GM10248 (cell line): ENCODE data around the gene ZPBP2.
A peak's percentile ranks its signal among the peaks of the same experiment; 100 is the strongest.

Source experiments
- CTCF ChIA-PET: fragments of 300-600 bp; sonication (Branson Sonifier 250); formaldehyde crosslinking; extraction: SDS; loops from one replicate; lab custom pipeline; 2021; ENCODE audit warnings: antibody characterized with exemption; lab: Yijun Ruan, JAX
- POLR2A ChIA-PET: fragments of 350-650 bp; sonication (Branson Sonifier 250); formaldehyde crosslinking; extraction: SDS; loops from one replicate; lab custom pipeline; 2020; ENCODE audit warnings: antibody characterized with exemption; lab: Yijun Ruan, JAX
- DNase-seq: peaks from one replicate; pipeline ENCODE4 v3.0.0; 2012; ENCODE audit errors: extremely low spot score
- CTCF ChIP-seq: IDR thresholded peaks from 2 replicates; pipeline ENCODE4 v1.5.1; 2012; ENCODE audit warnings: mild to moderate bottlenecking, low read depth; ENCODE audit errors: extremely low read depth, missing control alignments, control extremely low read depth

The ZPBP2 gene

GRCh38 chr17:39923836-39924690 lies 56.1 kb downstream of the ZPBP2 start:
- ChIA-PET POLR2A (interaction anchor here (0.5 kb wide), 1 partner anchor 14 kb away, joined by 5 read pairs; no protein-coding TSS in a partner anchor), CTCF (interaction anchor here (1.2 to 1.9 kb wide), 3 partner anchors 29 to 194 kb away, joined by 3 to 4 read pairs (median 4); partner anchors contain the start of gene MIEN1)
- DNase-seq = no peak
- no peak for TF ChIP-seq CTCF

GRCh38 chr17:39924691-39925055 lies 56.7 kb downstream of the ZPBP2 start:
- no peak for TF ChIP-seq CTCF
- ChIA-PET POLR2A (interaction anchor here (0.5 kb wide), 1 partner anchor 13 kb away, joined by 5 read pairs; no protein-coding TSS in a partner anchor), CTCF (interaction anchor here (1.2 to 1.7 kb wide), 2 partner anchors 34 to 195 kb away, joined by 3 to 4 read pairs; partner anchors contain the start of gene MIEN1)
- no peak for DNase-seq

GRCh38 chr17:39925282-39926134 lies 57.5 kb downstream of the ZPBP2 start:
- POLR2A ChIA-PET = no interaction called here
- no peak for DNase-seq
- CTCF ChIA-PET = interaction anchor here (1.2 kb wide), 3 partner anchors 9 to 272 kb away, joined by 3 read pairs; partner anchors contain the start of gene MIEN1
- TF ChIP-seq CTCF = no peak

- no peak for TF ChIP-seq CTCF
- CTCF ChIA-PET = interaction anchor here (1.0 to 1.2 kb wide), 4 partner anchors 9 to 304 kb away, joined by 3 to 4 read pairs (median 3); no protein-coding TSS in a partner anchor
- POLR2A ChIA-PET = no interaction called here
- DNase-seq = no peak
Observed at GRCh38 chr17:39926135-39926587, 58.2 kb downstream of the ZPBP2 start.

- peak; percentile 59 for DNase-seq
- ChIA-PET CTCF (interaction anchor here (0.9 to 1.2 kb wide), 6 partner anchors 10 to 305 kb away, joined by 3 to 4 read pairs (median 3); no protein-coding TSS in a partner anchor), POLR2A (no interaction called here)
- TF ChIP-seq CTCF = no peak
Observed at GRCh38 chr17:39926588-39927100, 58.6 kb downstream of the ZPBP2 start.
